GM18861 (cell line): ENCODE measurements around the gene WT1.
"Not testable (repeated sequence)": the region's sequence is repeated elsewhere in the genome, so short reads cannot be mapped to it uniquely, and the experiment has no call there.

Source experiments
- ATAC-seq: cut with Tn5 transposase; IDR thresholded peaks from one replicate; pipeline ENCODE4 v1.9.1; 2021; ENCODE audit not compliant: unreplicated experiment

WT1 gene

GRCh38 chr11:32388871-32389770 is 46.2 kb downstream of the WT1 start:
- no peak for ATAC-seq

GRCh38 chr11:32388365-32388764 is 47.0 kb downstream of the WT1 start:
- no peak for ATAC-seq

GRCh38 chr11:32387411-32387810 is 47.9 kb downstream of the WT1 start:
- ATAC-seq: no peak

GRCh38 chr11:32386770-32387377 is 48.5 kb downstream of the WT1 start:
- no peak for ATAC-seq

GRCh38 chr11:32385998-32386397 is 49.3 kb downstream of the WT1 start:
- ATAC-seq: no peak

GRCh38 chr11:32382339-32383049 is 52.8 kb downstream of the WT1 start:
- ATAC-seq: no peak

- no peak for ATAC-seq
These were observed 54.2 kb downstream of the WT1 start for GRCh38 chr11:32381179-32381578.

GRCh38 chr11:32379719-32380118 is 55.6 kb downstream of the WT1 start:
- no peak for ATAC-seq

GRCh38 chr11:32375826-32376225 is 59.5 kb downstream of the WT1 start:
- no peak for ATAC-seq

- ATAC-seq: no peak
These were observed 61.1 kb downstream of the WT1 start for GRCh38 chr11:32374261-32374711.

GRCh38 chr11:32369987-32370386 is 65.4 kb downstream of the WT1 start:
- ATAC-seq: not testable (repeated sequence)

GRCh38 chr11:32366666-32367065 is 68.7 kb downstream of the WT1 start:
- no peak for ATAC-seq

GRCh38 chr11:32365192-32365591 is 70.1 kb downstream of the WT1 start:
- ATAC-seq: no peak

- ATAC-seq: no peak
These were observed 76.6 kb downstream of the WT1 start for GRCh38 chr11:32358729-32359128.

GRCh38 chr11:32353884-32354283 is 81.5 kb downstream of the WT1 start:
- no peak for ATAC-seq

- no peak for ATAC-seq
These were observed 86.8 kb downstream of the WT1 start for GRCh38 chr11:32348502-32348901.

- ATAC-seq: no peak
These were observed 90.4 kb downstream of the WT1 start for GRCh38 chr11:32344946-32345345.

GRCh38 chr11:32343325-32344008 is 91.9 kb downstream of the WT1 start:
- no peak for ATAC-seq

GRCh38 chr11:32341620-32342613 is 93.4 kb downstream of the WT1 start:
- ATAC-seq: no peak

- no peak for ATAC-seq
These were observed 95.2 kb downstream of the WT1 start for GRCh38 chr11:32340181-32340580.
